Keratinocyte (primary cell): Measurements from ENCODE around the gene ZNF148. TPM values are rescaled to one million over a fixed set of nuclear protein-coding genes. Genes with fewer than 3 reads are reported as not detected.

Experiments
- DNase-seq: peaks from one replicate; pipeline ENCODE4 v3.0.0-alpha.2; 2011; ENCODE audit warnings: low read depth, missing footprints, low spot score
- FAIRE-seq: peaks from 2 replicates; lab custom pipeline; 2011; peaks lifted over from hg19 to GRCh38; lab: Jason Lieb, UNC
- H2AFZ ChIP-seq: 2 replicates; pipeline ENCODE4 v1.6.0; 2012; ENCODE audit warnings: low read length, control low read depth, inconsistent platforms; ENCODE audit not compliant: control insufficient read depth
- H3K27ac ChIP-seq: 2 replicates; pipeline ENCODE4 v1.5.1; 2011; ENCODE audit warnings: low read length; ENCODE audit not compliant: control insufficient read depth, insufficient read depth
- H3K27me3 ChIP-seq: 3 replicates; pipeline ENCODE4 v1.6.0; 2011; ENCODE audit warnings: low read length; ENCODE audit not compliant: control insufficient read depth, insufficient read depth; ENCODE audit errors: extremely low read depth
- H3K36me3 ChIP-seq, 2 experiments: 2 replicates in 1 of 2; 3 replicates in 1 of 2; pipeline ENCODE4 v1.5.1; 2011; ENCODE audit warnings: low read length in 2 of 2, mild to moderate bottlenecking in 1 of 2; ENCODE audit not compliant: control insufficient read depth in 2 of 2, insufficient read depth in 2 of 2; ENCODE audit errors: extremely low read depth in 1 of 2
- H3K4me1 ChIP-seq: 3 replicates; pipeline ENCODE4 v1.5.1; 2011; ENCODE audit warnings: low read length; ENCODE audit not compliant: control insufficient read depth, insufficient read depth; ENCODE audit errors: extremely low read depth
- H3K4me2 ChIP-seq: 3 replicates; pipeline ENCODE4 v1.6.0; 2011; ENCODE audit warnings: low read depth, low read length; ENCODE audit not compliant: control insufficient read depth, insufficient read depth; ENCODE audit errors: extremely low read depth
- H3K4me3 ChIP-seq, 3 experiments: fragments of 200-600 bp in 1 of 3; sonication (generic) in 1 of 3; 2 replicates in 2 of 3; 3 replicates in 1 of 3; pipeline ENCODE4 v1.5.1; 2011 to 2016; ENCODE audit warnings: low read length in 3 of 3, mild to moderate bottlenecking in 3 of 3, control low read depth in 2 of 3, inconsistent platforms in 1 of 3, low read depth in 1 of 3, mixed read lengths in 1 of 3, mixed run types in 1 of 3, moderate library complexity in 1 of 3; ENCODE audit not compliant: control insufficient read depth in 2 of 3, insufficient read depth in 2 of 3; ENCODE audit errors: extremely low read depth in 1 of 3
- H3K79me2 ChIP-seq: 2 replicates; pipeline ENCODE4 v1.6.0; 2012; ENCODE audit warnings: low read length; ENCODE audit not compliant: control insufficient read depth, insufficient read depth
- H3K9ac ChIP-seq: 3 replicates; pipeline ENCODE4 v1.6.0; 2011; ENCODE audit warnings: low read length; ENCODE audit not compliant: control insufficient read depth, insufficient read depth; ENCODE audit errors: extremely low read depth
- H3K9me1 ChIP-seq: 3 replicates; pipeline ENCODE4 v1.6.0; 2011; ENCODE audit warnings: low read length; ENCODE audit not compliant: control insufficient read depth, insufficient read depth; ENCODE audit errors: extremely low read depth
- H3K9me3 ChIP-seq: 2 replicates; pipeline ENCODE4 v1.5.1; 2012; ENCODE audit warnings: low read depth, low read length; ENCODE audit not compliant: control insufficient read depth
- H4K20me1 ChIP-seq: 3 replicates; pipeline ENCODE4 v1.6.0; 2011; ENCODE audit warnings: low read length; ENCODE audit not compliant: control insufficient read depth, insufficient read depth; ENCODE audit errors: extremely low read depth
- EZH2 ChIP-seq: IDR thresholded peaks from one replicate; pipeline ENCODE4 v1.6.1; 2012; ENCODE audit warnings: inconsistent platforms, mild to moderate bottlenecking, low read length, moderate library complexity
- dilution Hi-C: fragments of 300-500 bp; cut with MboI; formaldehyde crosslinking; loops from one replicate; pipeline ENCODE4 v1.7.0; 2020; ENCODE audit warnings: low sequenced_read_pairs; ENCODE audit not compliant: extremely low pct_ligation_motif_present
- polyA plus RNA-seq, 5 experiments: library from polyadenylated mRNA; depleted of rRNA in 3 of 5; stranded (reverse) in 3 of 5; stranded (forward) in 1 of 5; unstranded in 1 of 5; fragments of >200 nt; gene quantifications; 1 replicate in 1 of 5; 2 replicates in 3 of 5; 3 replicates in 1 of 5; pipeline versions ENCODE4 v1.2.1 to v1.2.3, GENCODE V29; 2011 to 2012; ENCODE audit warnings: missing spikeins in 2 of 5, low read depth in 1 of 5, low replicate concordance in 1 of 5
- TF ChIP-seq, protein P1 (sequence below), 3 experiments: IDR thresholded peaks in 1 of 3; conservative IDR thresholded peaks in 1 of 3; optimal IDR thresholded peaks in 1 of 3; 2 replicates in 2 of 3; 3 replicates in 1 of 3; pipeline versions ENCODE3 to v1.5.1; 2011; ENCODE audit warnings: low read length in 3 of 3, mild to moderate bottlenecking in 3 of 3, moderate library complexity in 2 of 3, control low read depth in 1 of 3, inconsistent platforms in 1 of 3; ENCODE audit not compliant: insufficient read depth in 2 of 3; ENCODE audit errors: extremely low read depth in 1 of 3

ZNF148 gene
- polyA plus RNA-seq, 1 donor (not counting 4 experiments of a cell fraction or from before 2014, with no cell fraction given) = 21.4 TPM

DNA sequence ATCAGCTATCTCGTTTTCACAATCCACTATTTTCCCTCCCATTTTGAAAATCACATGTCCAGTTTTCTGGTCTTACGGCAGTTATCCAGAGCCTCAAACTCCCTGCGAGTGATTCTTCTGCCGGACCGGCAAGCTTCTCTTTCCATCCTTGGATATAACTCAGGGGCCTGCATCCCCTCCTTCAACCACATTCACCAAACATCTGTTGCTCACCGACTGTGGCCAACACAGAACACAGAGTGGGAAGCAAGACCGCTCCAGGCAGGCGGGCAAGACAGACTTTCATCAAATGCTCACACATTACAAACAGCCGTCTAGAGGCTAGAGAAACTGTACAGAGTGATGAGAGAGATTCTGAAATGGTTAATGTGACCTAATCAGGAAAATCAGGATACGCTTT, 154.9 kb downstream of the ZNF148 start:
- TF ChIP-seq, protein P1, sequence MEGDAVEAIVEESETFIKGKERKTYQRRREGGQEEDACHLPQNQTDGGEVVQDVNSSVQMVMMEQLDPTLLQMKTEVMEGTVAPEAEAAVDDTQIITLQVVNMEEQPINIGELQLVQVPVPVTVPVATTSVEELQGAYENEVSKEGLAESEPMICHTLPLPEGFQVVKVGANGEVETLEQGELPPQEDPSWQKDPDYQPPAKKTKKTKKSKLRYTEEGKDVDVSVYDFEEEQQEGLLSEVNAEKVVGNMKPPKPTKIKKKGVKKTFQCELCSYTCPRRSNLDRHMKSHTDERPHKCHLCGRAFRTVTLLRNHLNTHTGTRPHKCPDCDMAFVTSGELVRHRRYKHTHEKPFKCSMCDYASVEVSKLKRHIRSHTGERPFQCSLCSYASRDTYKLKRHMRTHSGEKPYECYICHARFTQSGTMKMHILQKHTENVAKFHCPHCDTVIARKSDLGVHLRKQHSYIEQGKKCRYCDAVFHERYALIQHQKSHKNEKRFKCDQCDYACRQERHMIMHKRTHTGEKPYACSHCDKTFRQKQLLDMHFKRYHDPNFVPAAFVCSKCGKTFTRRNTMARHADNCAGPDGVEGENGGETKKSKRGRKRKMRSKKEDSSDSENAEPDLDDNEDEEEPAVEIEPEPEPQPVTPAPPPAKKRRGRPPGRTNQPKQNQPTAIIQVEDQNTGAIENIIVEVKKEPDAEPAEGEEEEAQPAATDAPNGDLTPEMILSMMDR (optimal IDR thresholded peaks at IDR 0.05 in 1 of 3, IDR thresholded peaks at IDR 0.05 in 1 of 3, conservative IDR thresholded peaks at IDR 0.05 in 1 of 3; ENCODE audit: extremely low read depth in 1 of 3, insufficient read depth in 2 of 3, low read length in 3 of 3) = no peak
- TF ChIP-seq EZH2 = no peak
- no peaks in the 10 kb centered on the region for H3K9me3 ChIP-seq
- H3K4me2 ChIP-seq = no peak overlapping the region
- dilution Hi-C loops = no loop called here
- H2AFZ ChIP-seq = no peak overlapping the region
- no peaks in the 10 kb centered on the region for H3K79me2 ChIP-seq
- FAIRE-seq = no peak
- H4K20me1 ChIP-seq = no peaks in the 10 kb centered on the region
- no peak for DNase-seq
- no peak overlapping the region for H3K9ac ChIP-seq
- no peak overlapping the region for H3K27ac ChIP-seq
- peaks cover 11% of the 10 kb centered on the region for H3K4me1 ChIP-seq
- H3K4me3 ChIP-seq = no peak overlapping the region
- H3K9me1 ChIP-seq = no peaks in the 10 kb centered on the region
- no peaks in the 10 kb centered on the region for H3K36me3 ChIP-seq
- H3K27me3 ChIP-seq = no peaks in the 10 kb centered on the region

DNA sequence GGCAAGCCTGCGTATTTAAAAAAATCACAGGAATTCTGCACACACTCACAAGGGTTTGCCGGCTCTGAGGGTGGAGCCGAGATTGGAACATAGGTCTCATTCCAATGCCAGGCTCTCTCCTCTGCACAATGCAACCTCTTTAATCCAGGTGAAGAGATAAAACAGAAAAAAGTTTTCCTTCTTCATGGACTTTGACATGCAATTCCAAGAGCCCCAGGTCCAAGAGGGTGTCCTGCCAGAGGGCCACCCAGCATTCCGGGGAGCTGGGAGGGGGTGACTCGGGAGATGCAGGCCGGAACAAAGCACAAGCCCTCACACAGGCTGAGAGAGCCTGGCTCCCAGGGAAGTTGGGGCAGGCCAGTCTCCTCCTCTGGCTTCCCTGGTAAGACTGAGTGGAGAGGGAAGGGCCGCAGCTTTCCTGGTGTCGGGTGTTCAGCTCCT, 155.8 kb downstream of the ZNF148 start:
- H3K9me1 ChIP-seq = no peaks in the 10 kb centered on the region
- no peak for TF ChIP-seq EZH2
- TF ChIP-seq, protein P1 (optimal IDR thresholded peaks at IDR 0.05 in 1 of 3, IDR thresholded peaks at IDR 0.05 in 1 of 3, conservative IDR thresholded peaks at IDR 0.05 in 1 of 3; ENCODE audit: extremely low read depth in 1 of 3, insufficient read depth in 2 of 3, low read length in 3 of 3) = no peak
- peaks cover 11% of the 10 kb centered on the region for H3K4me1 ChIP-seq
- no peaks in the 10 kb centered on the region for H3K79me2 ChIP-seq
- no peak for DNase-seq
- peak overlapping the region; percentile 42 for H3K4me2 ChIP-seq
- H3K27ac ChIP-seq = no peak overlapping the region
- dilution Hi-C loops = no loop called here
- no peak overlapping the region for H3K9ac ChIP-seq
- no peak overlapping the region for H2AFZ ChIP-seq
- H3K27me3 ChIP-seq = no peaks in the 10 kb centered on the region
- no peak overlapping the region for H3K4me3 ChIP-seq
- no peaks in the 10 kb centered on the region for H3K36me3 ChIP-seq
- H4K20me1 ChIP-seq = no peaks in the 10 kb centered on the region
- no peaks in the 10 kb centered on the region for H3K9me3 ChIP-seq
- FAIRE-seq = no peak
